Aorta (tissue), 5 donors: ENCODE results near the gene TBL1Y. TPM values are rescaled to one million over a fixed set of nuclear protein-coding genes. Genes with fewer than 3 reads are reported as not detected.
"Not testable (repeated sequence)": the region's sequence is repeated elsewhere in the genome, so short reads cannot be mapped to it uniquely, and the experiment has no call there.

Experiments
- ATAC-seq: fragments of 200-7000 bp; cut with Tn5 transposase; one replicate; pipeline ENCODE4 v1.9.1; 2022; ENCODE audit warnings: moderate library complexity; ENCODE audit not compliant: low FRiP score
- DNase-seq, 2 donors: peaks; one replicate each; pipeline ENCODE4 v3.0.0-alpha.2; 2020
- H3K27ac ChIP-seq, 2 donors: one replicate each; pipeline ENCODE4 v1.5.1; 2013; ENCODE audit warnings: low read length in 2 of 2, mild to moderate bottlenecking in 2 of 2, moderate library complexity in 2 of 2, control low read depth in 1 of 2, inconsistent platforms in 1 of 2, low read depth in 1 of 2
- H3K27me3 ChIP-seq, 2 donors: one replicate each; pipeline ENCODE4 v1.6.1; 2013; ENCODE audit warnings: control low read depth in 1 of 2, low read length in 1 of 2, mild to moderate bottlenecking in 1 of 2, moderate library complexity in 1 of 2; ENCODE audit not compliant: insufficient read depth in 2 of 2, control insufficient read depth in 1 of 2
- H3K36me3 ChIP-seq, 2 donors: one replicate each; pipeline ENCODE4 v1.6.1; 2013; ENCODE audit warnings: control low read depth in 1 of 2, low read length in 1 of 2, mild to moderate bottlenecking in 1 of 2; ENCODE audit not compliant: insufficient read depth in 2 of 2, control insufficient read depth in 1 of 2
- H3K4me1 ChIP-seq, 2 donors: one replicate each; pipeline ENCODE4 v1.6.1; 2013; ENCODE audit warnings: low read length in 2 of 2, control low read depth in 1 of 2, mild to moderate bottlenecking in 1 of 2, moderate library complexity in 1 of 2; ENCODE audit not compliant: insufficient read depth in 2 of 2, control insufficient read depth in 1 of 2
- H3K4me3 ChIP-seq, 2 donors: one replicate each; pipeline ENCODE4 v1.5.1; 2013; ENCODE audit warnings: low read length in 2 of 2, control low read depth in 1 of 2, mild to moderate bottlenecking in 1 of 2
- H3K9me3 ChIP-seq: one replicate; pipeline ENCODE4 v1.6.1; 2013; ENCODE audit warnings: mild to moderate bottlenecking, low read length; ENCODE audit not compliant: control insufficient read depth
- WGBS, 2 donors: extraction: QIAGEN DNeasy Blood & Tissue Kit; methylation state at CpG; one replicate each; pipeline ENCODE4 v1.1.7; 2013; 5-methylcytosine and 5-hydroxymethylcytosine counted together
- intact Hi-C, 2 donors: fragments of 100-400 bp; cut with DNase I; formaldehyde crosslinking; loops; one replicate each; pipeline versions ENCODE4 v1.14.2 to v1.15.0; 2022
- polyA plus RNA-seq, 2 donors: library from polyadenylated mRNA; stranded (reverse); fragments of 200-250 nt; gene quantifications; one replicate each; pipeline ENCODE4 v1.2.3, GENCODE V29; 2013
- total RNA-seq, 2 donors: library from RNA; stranded (reverse); fragmentation: NEBNext Ultra II Directional; extraction: Animal tissue kit (Norgen Biotek cat#: 25700); gene quantifications; one replicate each; pipeline ENCODE4 v1.2.1, GENCODE V29; 2021
- donor health status: healthy with polysubstance abuse.
- donor health status: Bipolar disorder and iron deficiency.
- donor health status: DM: no; HTN: no; CAD: no.
- donor health status: DM: no; HTN: no; CAD: no.
- donor health status: DM: yes; HTN: yes; CAD: no.

The TBL1Y gene
- total and polyA plus RNA-seq, 4 donors, result not detected

DNA sequence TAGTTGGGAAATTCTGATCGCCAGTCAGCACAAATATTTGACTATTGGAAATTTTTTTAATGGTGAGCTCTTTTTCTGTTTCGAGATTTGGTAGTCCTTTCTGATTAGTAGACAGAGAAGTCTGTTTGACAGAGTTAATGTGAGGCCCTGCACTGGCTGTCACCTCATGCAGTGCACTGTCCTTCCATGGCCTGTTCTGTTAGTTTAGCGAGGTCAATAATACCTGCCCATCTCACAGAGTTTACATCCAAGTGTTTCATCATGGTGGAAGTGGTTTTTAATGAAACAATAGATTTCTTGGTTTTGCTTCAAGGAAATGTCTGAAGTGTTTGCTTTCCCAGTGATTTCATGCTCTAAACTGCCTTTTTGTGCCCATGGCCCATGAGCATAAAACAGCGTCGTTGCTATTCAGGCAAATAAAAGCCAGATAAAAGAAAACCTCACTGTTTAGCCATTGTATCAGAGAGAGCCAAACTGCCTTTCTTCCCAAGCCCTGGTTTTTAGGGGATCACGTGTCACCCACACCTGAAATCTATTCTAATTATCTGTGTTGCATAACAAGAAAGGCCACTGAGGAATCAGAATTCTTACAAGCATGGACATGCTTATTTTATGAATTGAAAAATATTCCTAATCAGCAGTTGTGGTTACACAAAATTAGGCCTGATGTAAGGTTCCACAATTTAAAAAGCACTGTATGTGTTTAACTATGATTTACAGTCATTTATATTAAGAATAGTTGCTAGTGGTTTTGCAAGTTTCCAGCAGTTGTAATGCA, 98.3 kb downstream of the TBL1Y start:
- Histone ChIP-seq H3K27me3 (no peaks in the 10 kb centered on the region), H3K4me1 (no peaks in the 10 kb centered on the region), H3K4me3 (no peak overlapping the region), H3K27ac (no peak overlapping the region), H3K9me3 (no peaks in the 10 kb centered on the region), H3K36me3 (no peaks in the 10 kb centered on the region)
- WGBS, 2 donors, result 72% methylated on average over 6 of the region's 6 CpGs; no CpG with 5 or more reads in 1 of the 2 donors
- intact Hi-C loops, result no loop called here
- ATAC-seq (no peak), DNase-seq (no peak)

DNA sequence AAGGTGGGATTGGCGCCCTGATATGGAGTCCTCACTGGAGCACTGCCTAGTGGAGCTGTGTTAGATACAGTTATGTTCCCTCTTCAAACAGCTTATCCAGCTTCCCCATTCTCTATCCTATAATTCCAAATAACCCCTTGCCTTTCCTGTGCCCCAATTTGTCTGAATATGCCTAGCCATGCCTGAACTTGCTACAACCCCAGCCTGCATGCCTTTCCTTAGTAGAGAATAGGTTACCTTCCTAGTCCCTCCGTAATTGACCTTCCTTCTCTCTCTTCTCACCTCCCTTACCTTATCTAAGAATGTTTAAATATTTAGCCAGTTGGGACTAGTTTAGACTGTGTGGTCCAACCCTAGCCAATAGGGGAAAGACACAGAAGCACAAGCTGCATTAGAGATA, 102.6 kb downstream of the TBL1Y start:
- intact Hi-C loops, result no loop called here
- Histone ChIP-seq H3K27me3 (no peaks in the 10 kb centered on the region), H3K9me3 (no peaks in the 10 kb centered on the region), H3K27ac (no peak overlapping the region), H3K4me1 (no peaks in the 10 kb centered on the region), H3K4me3 (no peak overlapping the region), H3K36me3 (no peaks in the 10 kb centered on the region)
- ATAC-seq (no peak), DNase-seq (no peak)
- WGBS, 2 donors, result 91% methylated on average over 2 of the region's 2 CpGs; no CpG with 5 or more reads in 1 of the 2 donors

GRCh38 chrY:7016521-7016920, 106.0 kb downstream of the TBL1Y start:
- WGBS, 2 donors, result 43% methylated on average over 4 of the region's 4 CpGs; no CpG with 5 or more reads in 1 of the 2 donors
- Histone ChIP-seq H3K4me1 (no peaks in the 10 kb centered on the region), H3K27ac (no peak overlapping the region), H3K27me3 (no peaks in the 10 kb centered on the region), H3K4me3 (no peak overlapping the region), H3K36me3 (no peaks in the 10 kb centered on the region), H3K9me3 (no peaks in the 10 kb centered on the region)
- no peak for DNase-seq
- intact Hi-C loops, result no loop called here
- no peak for ATAC-seq

GRCh38 chrY:7017244-7018080, 107.0 kb downstream of the TBL1Y start:
- H3K27me3 ChIP-seq, result no peaks in the 10 kb centered on the region
- no peak for ATAC-seq
- no peak overlapping the region for H3K4me3 ChIP-seq
- no peaks in the 10 kb centered on the region for H3K36me3 ChIP-seq
- no peak overlapping the region for H3K27ac ChIP-seq
- DNase-seq, result no peak
- WGBS, 2 donors, result 91% methylated on average over 6 of the region's 6 CpGs; no CpG with 5 or more reads in 1 of the 2 donors
- intact Hi-C loops, result no loop called here
- H3K4me1 ChIP-seq, result no peaks in the 10 kb centered on the region
- no peaks in the 10 kb centered on the region for H3K9me3 ChIP-seq

DNA sequence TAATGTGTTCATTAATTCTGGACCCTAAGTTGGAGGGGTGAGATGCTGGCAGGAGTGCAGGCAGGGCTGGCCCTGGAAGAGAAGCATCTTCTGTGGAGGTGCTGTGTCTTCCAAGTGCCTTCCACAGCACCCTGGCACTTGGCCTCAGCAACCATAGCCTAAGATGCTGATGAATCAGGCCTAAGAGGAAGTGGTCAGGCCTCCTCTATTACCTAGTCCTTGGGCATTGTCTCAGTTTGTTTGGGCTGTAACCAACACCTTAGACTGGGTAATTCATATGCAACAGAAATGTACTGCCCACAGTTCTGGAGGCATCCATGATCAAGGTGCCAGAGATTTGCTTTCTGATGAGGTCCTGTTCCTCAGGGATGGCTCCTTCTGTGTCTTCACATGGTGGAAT, 128.5 kb downstream of the TBL1Y start:
- DNase-seq (no peak), ATAC-seq (no peak)
- H3K27ac ChIP-seq, result no peak overlapping the region
- H3K36me3 ChIP-seq, result no peaks in the 10 kb centered on the region
- no peaks in the 10 kb centered on the region for H3K4me1 ChIP-seq
- intact Hi-C loops, result no loop called here
- no peak overlapping the region for H3K4me3 ChIP-seq
- H3K27me3 ChIP-seq, result no peaks in the 10 kb centered on the region
- no peaks in the 10 kb centered on the region for H3K9me3 ChIP-seq

DNA sequence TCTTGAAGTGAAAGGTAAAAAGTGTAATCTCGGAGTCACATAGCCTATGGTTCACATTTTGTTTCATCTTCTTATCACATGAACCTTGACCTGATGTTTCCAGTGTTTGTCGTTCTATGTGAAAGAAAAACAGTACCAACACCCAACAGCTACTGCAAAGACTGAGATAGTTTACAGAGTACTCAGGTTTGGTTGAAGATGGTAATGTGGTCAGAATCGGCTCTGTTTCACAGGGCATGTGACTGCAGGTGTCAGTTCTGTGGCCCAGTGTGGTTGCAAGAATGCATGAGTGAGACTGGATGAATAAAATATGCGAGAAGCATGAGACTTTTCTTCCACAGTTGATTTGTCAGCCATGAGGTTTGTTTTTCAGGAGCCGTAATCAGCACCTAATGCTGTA, 130.2 kb downstream of the TBL1Y start:
- ATAC-seq, result no peak
- DNase-seq, result no peak
- Histone ChIP-seq H3K9me3 (no peaks in the 10 kb centered on the region), H3K27ac (no peak overlapping the region), H3K36me3 (no peaks in the 10 kb centered on the region), H3K4me3 (no peak overlapping the region), H3K27me3 (no peaks in the 10 kb centered on the region), H3K4me1 (no peaks in the 10 kb centered on the region)
- intact Hi-C loops, result no loop called here
- WGBS, 2 donors, result 87% methylated on average over 5 of the region's 5 CpGs; no CpG with 5 or more reads in 1 of the 2 donors

- Histone ChIP-seq H3K4me1 (no peaks in the 10 kb centered on the region), H3K9me3 (no peaks in the 10 kb centered on the region), H3K4me3 (no peak overlapping the region), H3K36me3 (no peaks in the 10 kb centered on the region), H3K27ac (no peak overlapping the region), H3K27me3 (no peaks in the 10 kb centered on the region)
- no peak for ATAC-seq
- 94% methylated on average over 4 of the region's 4 CpGs; no CpG with 5 or more reads in 1 of the 2 donors for WGBS, 2 donors
- intact Hi-C loops, result no loop called here
- no peak for DNase-seq
These were observed 131.5 kb downstream of the TBL1Y start for GRCh38 chrY:7041983-7042382.

DNA sequence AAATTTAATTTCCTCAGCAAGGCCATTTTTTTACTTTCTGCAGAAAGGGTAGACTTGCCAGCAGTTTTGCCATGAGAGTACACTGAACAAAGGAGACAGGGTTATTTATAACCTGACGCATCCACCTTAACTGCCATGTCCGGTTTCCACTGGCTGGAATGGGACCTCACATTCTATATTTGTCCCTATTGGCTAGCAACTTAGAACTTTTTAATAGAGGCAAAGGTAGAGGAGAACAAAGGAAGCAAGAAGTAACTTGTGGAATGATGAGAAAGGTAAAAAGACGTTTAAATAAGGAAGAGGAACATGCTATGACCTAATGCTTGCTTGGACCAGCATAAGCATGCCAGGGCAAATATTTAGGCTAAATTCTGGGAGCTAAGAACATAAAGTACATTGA, 142.0 kb downstream of the TBL1Y start:
- H3K4me3 ChIP-seq, H3K4me1 ChIP-seq, intact Hi-C loops, ATAC-seq, H3K36me3 ChIP-seq, H3K9me3 ChIP-seq, H3K27me3 ChIP-seq, H3K27ac ChIP-seq, DNase-seq: not testable (repeated sequence)
- WGBS, 2 donors, result 49% methylated on average over 3 of the region's 3 CpGs; no CpG with 5 or more reads in 1 of the 2 donors
